Caco-2 (cell line): Measurements from ENCODE around the gene EIF2B5. TPM values are rescaled to one million over a fixed set of nuclear protein-coding genes. Genes with fewer than 3 reads are reported as not detected.

Experiments used
- BruUV-seq: library from RNA; stranded (reverse); fragments of 400-500 nt; replicated peaks from 2 replicates; lab custom pipeline; 2021; lab: Mats Ljungman, UMichigan
- CTCF ChIA-PET: fragments of 300-600 bp; sonication (Branson Sonifier 250); formaldehyde crosslinking; loops from one replicate; lab custom pipeline; 2022; ENCODE audit warnings: antibody characterized with exemption; lab: Charles Lee
- POLR2A ChIA-PET: fragments of 300-600 bp; sonication (Branson Sonifier 250); formaldehyde crosslinking; loops from one replicate; lab custom pipeline; 2022; ENCODE audit warnings: antibody characterized with exemption; lab: Charles Lee
- DNase-seq, 2 experiments: peaks; one replicate each; pipeline versions ENCODE4 v3.0.0 to v3.0.0-alpha.2; 2020 to 2022
- H3K27me3 ChIP-seq: replicated peaks from 2 replicates; pipeline ENCODE4 v1.6.0; 2011; ENCODE audit warnings: low read length; ENCODE audit not compliant: control insufficient read depth, insufficient read depth
- H3K36me3 ChIP-seq: 2 replicates; pipeline ENCODE4 v1.5.1; 2011; ENCODE audit warnings: low read length; ENCODE audit not compliant: control insufficient read depth, insufficient read depth
- H3K4me1 ChIP-seq: fragments of 250-450 bp; sonication (Bioruptor Pico); 2 replicates; pipeline ENCODE4 v1.5.1; 2020; ENCODE audit warnings: mild to moderate bottlenecking
- H3K4me3 ChIP-seq: 2 replicates; pipeline ENCODE4 v1.5.1; 2011; ENCODE audit warnings: low read depth, mild to moderate bottlenecking, control low read depth, low read length
- H3K9me3 ChIP-seq: fragments of 250-450 bp; sonication (Bioruptor Pico); 2 replicates; pipeline ENCODE4 v1.5.1; 2020; ENCODE audit warnings: mild to moderate bottlenecking, moderate library complexity
- H3K27ac Mint-ChIP-seq: one replicate; pipeline ENCODE4 v1.8.0; 2022; ENCODE audit warnings: mixed read lengths; ENCODE audit not compliant: unreplicated experiment
- H3K27me3 Mint-ChIP-seq: one replicate; pipeline ENCODE4 v1.8.0; 2022; ENCODE audit warnings: mixed read lengths; ENCODE audit not compliant: insufficient read depth, unreplicated experiment
- H3K36me3 Mint-ChIP-seq: one replicate; pipeline ENCODE4 v1.8.0; 2022; ENCODE audit warnings: mild to moderate bottlenecking, mixed read lengths; ENCODE audit not compliant: insufficient read depth, unreplicated experiment
- H3K4me1 Mint-ChIP-seq: one replicate; pipeline ENCODE4 v1.8.0; 2022; ENCODE audit warnings: low read depth, mixed read lengths; ENCODE audit not compliant: unreplicated experiment
- H3K4me3 Mint-ChIP-seq: one replicate; pipeline ENCODE4 v1.8.0; 2022; ENCODE audit warnings: mild to moderate bottlenecking, moderate library complexity, mixed read lengths; ENCODE audit not compliant: unreplicated experiment
- H3K9me3 Mint-ChIP-seq: one replicate; pipeline ENCODE4 v1.8.0; 2022; ENCODE audit warnings: mixed read lengths; ENCODE audit not compliant: unreplicated experiment
- CTCF ChIP-seq, 2 experiments: fragments of 200-600 bp in 1 of 2; IDR thresholded peaks; 1 replicate in 1 of 2; 2 replicates in 1 of 2; pipeline versions ENCODE4 v1.5.1 to v1.8.0; 2011 to 2022; ENCODE audit warnings: antibody characterized with exemption in 1 of 2, control low read depth in 1 of 2, inconsistent platforms in 1 of 2, low read depth in 1 of 2, low read length in 1 of 2, mild to moderate bottlenecking in 1 of 2, moderate library complexity in 1 of 2; ENCODE audit not compliant: insufficient read depth in 1 of 2, severe bottlenecking in 1 of 2, unreplicated experiment in 1 of 2
- intact Hi-C: fragments of 100-400 bp; cut with micrococcal nuclease; formaldehyde crosslinking; loops from one replicate; pipeline ENCODE4 v1.10.0; 2022; ENCODE audit not compliant: unreplicated experiment
- total RNA-seq: library from RNA; stranded (reverse); gene quantifications from 2 replicates; pipeline ENCODE4 v1.2.3, GENCODE V29; 2022

Gene EIF2B5
- total RNA-seq, 1 experiment from 2014 or later: 43.8 TPM

GRCh38 chr3:184156522-184156955 is 21.4 kb downstream of the EIF2B5 start:
- H3K9me3 ChIP-seq: no peaks in the 10 kb centered on the region
- Mint-ChIP-seq H3K4me3 (peak overlapping the region; percentile 98), H3K4me1 (peaks cover 11% of the 10 kb centered on the region), H3K27me3 (no peaks in the 10 kb centered on the region), H3K36me3 (peaks cover 22% of the 10 kb centered on the region), H3K27ac (peak overlapping the region; percentile 87), H3K9me3 (no peaks in the 10 kb centered on the region)
- DNase-seq: peak in 1 of 2 experiments; percentile 38
- ChIA-PET CTCF (interaction anchor here (1.3 kb wide), 1 partner anchor 18 kb away, joined by 3 read pairs; the partner anchor contains the start of gene AP2M1), POLR2A (interaction anchor here (0.8 kb wide), 2 partner anchors 22 to 29 kb away, joined by 3 read pairs; partner anchors contain the start of gene ABCF3)
- no peaks in the 10 kb centered on the region for H3K27me3 ChIP-seq
- no peaks in the 10 kb centered on the region; the same call in 1 of the 2 replicates for H3K36me3 ChIP-seq
- no TSS peak for BruUV-seq
- peak overlapping the region; percentile 81 for H3K4me3 ChIP-seq
- intact Hi-C loops: loop anchor here (1.0 to 2.0 kb wide), 2 partner anchors 18 to 22 kb away; partner anchors contain the start of genes AP2M1 and EIF2B5
- H3K4me1 ChIP-seq: peaks cover 7% of the 10 kb centered on the region; the same call in 1 of the 2 replicates
- TF ChIP-seq CTCF (IDR thresholded peaks at IDR 0.05; ENCODE audit: insufficient read depth in 1 of 2, low read depth in 1 of 2, low read length in 1 of 2, severe bottlenecking in 1 of 2, unreplicated experiment in 1 of 2): no peak

- H3K9me3 Mint-ChIP-seq: no peaks in the 10 kb centered on the region
- H3K27me3 Mint-ChIP-seq: no peaks in the 10 kb centered on the region
- H3K4me3 Mint-ChIP-seq: peak overlapping the region; percentile 98
- ChIA-PET CTCF (interaction anchor here (0.6 to 1.3 kb wide), 2 partner anchors 17 to 90 kb away, joined by 3 to 5 read pairs; partner anchors contain the start of gene AP2M1), POLR2A (interaction anchor here (0.8 kb wide), 1 partner anchor 29 kb away, joined by 3 read pairs; the partner anchor contains the start of gene ABCF3)
- intact Hi-C loops: loop anchor here (2.0 kb wide), 1 partner anchor 22 kb away; the partner anchor contains the start of gene EIF2B5
- H3K9me3 ChIP-seq: no peaks in the 10 kb centered on the region
- peaks cover 13% of the 10 kb centered on the region for H3K4me1 Mint-ChIP-seq
- BruUV-seq: no TSS peak
- peaks cover 23% of the 10 kb centered on the region for H3K36me3 Mint-ChIP-seq
- H3K36me3 ChIP-seq: no peaks in the 10 kb centered on the region; the same call in 1 of the 2 replicates
- peak overlapping the region; percentile 81 for H3K4me3 ChIP-seq
- peak overlapping the region; percentile 87 for H3K27ac Mint-ChIP-seq
- TF ChIP-seq CTCF (IDR thresholded peaks at IDR 0.05; ENCODE audit: insufficient read depth in 1 of 2, low read depth in 1 of 2, low read length in 1 of 2, severe bottlenecking in 1 of 2, unreplicated experiment in 1 of 2): no peak
- no peak for DNase-seq
- peaks cover 7% of the 10 kb centered on the region; the same call in 1 of the 2 replicates for H3K4me1 ChIP-seq
- no peaks in the 10 kb centered on the region for H3K27me3 ChIP-seq
These were observed 22.0 kb downstream of the EIF2B5 start for GRCh38 chr3:184157206-184157605.

- H3K9me3 ChIP-seq: no peaks in the 10 kb centered on the region
- H3K27me3 ChIP-seq: no peaks in the 10 kb centered on the region
- no TSS peak for BruUV-seq
- DNase-seq: no peak
- H3K4me3 ChIP-seq: no peak overlapping the region
- Mint-ChIP-seq H3K27ac (peak overlapping the region; percentile 77), H3K4me3 (no peak overlapping the region), H3K36me3 (peaks cover 30% of the 10 kb centered on the region), H3K9me3 (no peaks in the 10 kb centered on the region), H3K27me3 (no peaks in the 10 kb centered on the region), H3K4me1 (peaks cover 13% of the 10 kb centered on the region)
- H3K4me1 ChIP-seq: peaks cover 7% of the 10 kb centered on the region; the same call in 1 of the 2 replicates
- no peaks in the 10 kb centered on the region; the same call in 1 of the 2 replicates for H3K36me3 ChIP-seq
- CTCF ChIA-PET: no interaction called here
- no peak for TF ChIP-seq CTCF (IDR thresholded peaks at IDR 0.05; ENCODE audit: insufficient read depth in 1 of 2, low read depth in 1 of 2, low read length in 1 of 2, severe bottlenecking in 1 of 2, unreplicated experiment in 1 of 2)
- POLR2A ChIA-PET: no interaction called here
- intact Hi-C loops: no loop called here
These were observed 23.2 kb downstream of the EIF2B5 start for GRCh38 chr3:184158404-184158803.
